Dermis microvascular lymphatic vessel endothelial cell (primary cell): Measurements from ENCODE around the gene CASKIN1. TPM values are rescaled to one million over a fixed set of nuclear protein-coding genes. Genes with fewer than 3 reads are reported as not detected.

Source experiments
- DNase-seq, 2 donors: peaks; one replicate each; pipeline versions ENCODE4 v3.0.0 to v3.0.0-alpha.2; 2010; ENCODE audit warnings: low read depth in 2 of 2
- total RNA-seq: library from RNA; depleted of rRNA; stranded (reverse); fragments of >200 nt; gene quantifications from 2 replicates; pipeline ENCODE4 v1.2.1, GENCODE V29; 2014

The CASKIN1 gene
- total RNA-seq, 1 donor from 2014 or later: under 0.01 TPM

DNA sequence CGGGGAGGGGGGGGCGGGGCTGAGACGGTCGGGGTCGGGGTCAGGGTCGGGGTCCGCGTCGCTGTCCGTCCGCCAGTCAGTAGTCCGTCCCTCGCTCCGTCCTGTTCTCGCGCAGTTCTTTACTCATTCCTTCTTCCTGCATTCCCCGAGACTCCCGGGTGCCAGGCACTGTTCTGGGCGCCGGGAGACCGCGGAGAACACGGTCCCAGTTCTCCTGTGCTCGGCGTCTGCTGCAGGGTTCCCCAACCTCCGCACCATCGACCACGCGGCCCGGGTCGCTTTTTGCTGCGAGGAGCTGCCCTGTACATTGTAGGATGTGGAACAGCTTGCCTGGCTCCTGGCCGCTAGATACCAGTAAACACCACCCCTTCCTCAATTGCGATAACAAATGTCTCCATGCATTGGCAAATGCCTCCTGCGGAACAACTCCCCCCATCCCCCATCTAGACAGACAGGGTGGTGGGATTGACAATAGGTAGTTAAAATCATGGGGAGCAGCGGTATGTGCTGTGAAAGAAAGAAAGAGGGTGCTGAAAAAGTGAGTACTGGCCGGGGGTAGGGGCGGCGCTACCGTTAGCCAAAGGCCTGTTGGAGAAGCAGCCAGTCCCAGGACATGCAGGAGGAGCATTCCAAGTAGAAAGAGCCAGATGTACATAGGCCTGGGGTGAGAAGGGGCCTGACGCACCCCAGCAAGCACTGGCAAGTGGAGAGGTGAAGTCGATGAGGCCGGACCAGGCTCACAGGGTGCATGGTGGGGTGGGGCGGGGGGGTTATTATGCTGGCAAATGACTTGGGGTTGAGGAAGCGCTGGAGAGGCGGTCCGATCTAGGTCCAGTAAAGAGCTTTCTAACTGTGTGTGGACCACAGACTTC, 40.2 kb downstream of the CASKIN1 start:
- DNase-seq: peak in 1 of 2 donors; percentile 55

DNA sequence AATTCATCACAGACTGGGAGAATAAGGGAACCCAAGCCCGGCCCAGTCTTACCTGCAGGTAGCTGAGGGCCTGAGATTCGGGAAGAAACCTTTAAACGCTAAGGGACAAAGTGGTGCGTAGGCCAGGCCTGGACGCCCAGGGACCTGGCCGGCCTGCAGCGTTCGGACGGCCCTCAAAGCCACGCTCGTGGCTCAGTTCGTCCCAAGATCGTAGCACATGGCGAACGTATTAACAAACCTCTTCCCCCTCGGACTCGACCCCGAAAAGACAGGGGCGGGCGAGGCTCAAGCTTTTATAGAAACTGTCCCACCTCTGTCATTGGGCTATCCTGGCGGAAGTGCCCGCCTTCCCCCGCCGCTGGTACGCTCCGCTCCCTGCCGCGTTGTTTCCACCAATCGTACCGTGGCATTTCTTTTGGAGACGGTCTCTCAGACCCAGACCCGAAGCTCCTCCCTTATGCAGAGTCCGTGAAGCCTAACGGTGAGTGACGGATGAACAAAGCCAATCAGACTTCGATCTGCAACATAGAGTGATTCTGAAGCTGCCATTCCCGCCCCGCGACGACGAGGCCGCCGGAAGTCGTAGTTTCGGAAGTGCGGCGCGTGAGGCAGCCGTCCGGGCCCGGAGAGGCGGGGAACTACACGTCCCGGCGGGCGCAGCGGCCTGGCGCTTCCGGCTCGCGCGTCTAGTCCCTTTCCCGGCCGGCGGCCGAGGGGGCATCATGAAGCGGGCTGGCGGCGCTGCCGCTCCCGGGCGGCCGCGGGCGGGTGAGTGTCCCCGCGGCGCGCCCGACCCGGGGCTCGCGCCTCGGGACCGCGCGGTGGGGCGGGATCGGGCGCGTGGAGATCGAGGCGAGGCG, 41.1 kb downstream of the CASKIN1 start, which contains the start of gene TRAF7:
Gene TRAF7, plus strand, starts transcription at position 692 of the 860 bp plus-strand sequence. CDS start 8,139 bp downstream, outside the sequence.
- peak; percentile 100 for DNase-seq

- peak in 1 of 2 donors; percentile 14 for DNase-seq
Measured at GRCh38 chr16:2154533-2155090, 41.8 kb downstream of the CASKIN1 start.

DNA sequence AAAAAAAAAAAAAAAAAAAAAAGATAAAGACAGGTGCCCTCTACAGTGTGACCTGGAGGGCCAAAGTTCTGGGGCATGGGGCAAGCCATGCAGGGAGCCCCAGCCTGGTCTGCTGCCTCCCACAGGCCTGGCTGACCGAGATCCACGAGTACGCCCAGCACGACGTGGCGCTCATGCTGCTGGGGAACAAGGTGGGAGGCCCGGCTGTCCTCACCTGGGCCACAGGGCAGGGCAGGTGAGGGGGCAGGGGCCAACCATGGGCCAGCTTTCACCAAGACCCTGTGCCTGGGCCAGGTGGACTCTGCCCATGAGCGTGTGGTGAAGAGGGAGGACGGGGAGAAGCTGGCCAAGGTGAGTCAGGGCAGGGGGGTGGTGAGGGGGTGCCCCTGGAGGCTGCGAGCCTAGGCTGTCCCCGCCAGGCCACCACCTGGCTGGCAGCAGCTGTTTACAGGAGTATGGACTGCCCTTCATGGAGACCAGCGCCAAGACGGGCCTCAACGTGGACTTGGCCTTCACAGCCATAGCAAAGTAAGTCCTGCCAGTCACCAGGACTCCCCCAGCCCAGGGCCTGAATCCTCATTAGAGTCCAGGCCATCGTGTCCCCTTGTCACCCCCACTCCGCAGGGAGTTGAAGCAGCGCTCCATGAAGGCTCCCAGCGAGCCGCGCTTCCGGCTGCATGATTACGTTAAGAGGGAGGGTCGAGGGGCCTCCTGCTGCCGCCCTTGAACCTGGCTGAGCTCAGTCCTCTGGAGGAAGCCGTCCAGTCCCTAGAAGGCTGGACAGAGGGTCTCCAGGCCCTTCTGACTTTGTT, 43.5 kb downstream of the CASKIN1 start:
- DNase-seq: no peak

DNA sequence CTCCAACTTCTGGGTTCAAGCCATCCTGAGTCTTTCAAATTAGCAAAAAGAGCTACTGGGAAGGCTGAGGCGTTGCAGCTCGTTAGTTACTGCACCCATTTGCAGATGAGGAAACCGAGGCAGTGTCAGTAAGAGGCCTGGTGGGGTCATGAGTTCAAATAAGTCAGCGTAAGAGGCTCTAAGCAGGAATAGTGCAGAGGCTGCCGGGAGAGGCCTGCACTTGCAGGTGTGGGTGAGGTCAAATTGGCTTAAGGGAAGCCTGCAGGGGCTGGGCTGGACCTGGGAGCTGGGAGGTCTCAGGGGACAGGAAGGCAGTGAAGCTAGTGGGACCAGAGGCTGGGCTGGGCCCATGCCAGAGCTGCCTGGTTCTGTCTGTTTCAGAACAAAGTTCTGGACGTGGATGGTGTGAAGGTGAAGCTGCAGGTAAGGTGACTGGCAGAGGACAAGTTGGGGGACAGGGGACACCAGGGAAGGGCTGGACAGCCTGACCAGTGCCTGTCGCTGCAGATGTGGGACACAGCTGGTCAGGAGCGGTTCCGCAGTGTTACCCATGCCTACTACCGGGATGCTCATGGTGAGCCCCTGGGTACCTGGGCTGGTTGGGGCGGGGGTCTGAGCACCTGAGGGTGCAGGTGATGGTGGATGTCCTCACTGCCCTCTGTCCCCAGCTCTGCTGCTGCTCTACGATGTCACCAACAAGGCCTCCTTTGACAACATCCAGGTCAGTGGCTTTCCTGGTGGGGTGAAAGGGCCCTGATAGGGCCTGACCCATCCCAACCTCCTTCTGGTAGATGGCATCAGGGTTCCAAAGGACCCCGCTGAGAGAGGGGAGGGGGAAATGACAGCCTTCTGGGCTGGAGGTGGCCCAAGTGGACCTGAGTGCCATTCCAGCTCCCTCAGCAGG, 45.0 kb downstream of the CASKIN1 start:
- DNase-seq: no peak

DNA sequence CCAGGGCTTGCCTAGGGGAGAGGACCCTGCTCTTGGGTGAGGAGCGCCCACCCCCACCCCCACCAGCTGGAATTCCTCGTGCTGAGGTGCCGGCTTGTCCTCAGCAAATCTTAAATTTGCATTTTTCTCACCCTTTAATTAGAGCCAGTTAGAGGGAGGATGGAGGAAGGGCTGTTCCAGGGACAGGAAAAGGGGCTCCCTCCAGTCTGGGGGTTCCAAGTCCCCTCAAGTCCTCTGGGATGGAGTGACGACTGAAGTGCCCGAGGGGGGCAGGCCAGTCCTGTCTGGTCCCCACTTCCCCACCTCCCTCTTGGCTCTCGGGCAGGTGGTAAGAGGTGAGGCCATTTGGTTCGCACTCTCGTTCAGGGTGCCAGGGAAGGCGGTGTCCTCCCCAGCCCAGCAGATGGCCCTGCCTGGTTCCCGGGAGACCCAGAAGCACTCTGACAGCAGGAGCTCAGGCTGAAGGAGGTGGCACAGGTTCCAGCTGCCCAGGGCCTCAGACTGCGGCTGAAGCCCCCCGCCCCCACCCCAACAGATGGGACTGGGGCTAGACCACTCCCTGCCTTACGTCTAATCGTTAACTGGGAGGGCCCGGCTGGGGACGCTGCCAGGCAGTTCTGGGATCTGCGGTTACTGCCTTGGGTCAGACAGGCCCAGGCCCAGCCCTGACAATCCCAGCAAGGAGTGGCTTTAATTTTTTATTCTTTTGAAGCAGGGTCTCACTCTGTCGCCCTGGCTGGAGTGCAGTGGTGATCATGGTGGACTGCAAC, 45.8 kb downstream of the CASKIN1 start:
- DNase-seq: no peak

- DNase-seq: no peak
Measured at GRCh38 chr16:2149630-2150417, 46.6 kb downstream of the CASKIN1 start.

GRCh38 chr16:2148714-2149629, 47.4 kb downstream of the CASKIN1 start:
- no peak for DNase-seq

DNA sequence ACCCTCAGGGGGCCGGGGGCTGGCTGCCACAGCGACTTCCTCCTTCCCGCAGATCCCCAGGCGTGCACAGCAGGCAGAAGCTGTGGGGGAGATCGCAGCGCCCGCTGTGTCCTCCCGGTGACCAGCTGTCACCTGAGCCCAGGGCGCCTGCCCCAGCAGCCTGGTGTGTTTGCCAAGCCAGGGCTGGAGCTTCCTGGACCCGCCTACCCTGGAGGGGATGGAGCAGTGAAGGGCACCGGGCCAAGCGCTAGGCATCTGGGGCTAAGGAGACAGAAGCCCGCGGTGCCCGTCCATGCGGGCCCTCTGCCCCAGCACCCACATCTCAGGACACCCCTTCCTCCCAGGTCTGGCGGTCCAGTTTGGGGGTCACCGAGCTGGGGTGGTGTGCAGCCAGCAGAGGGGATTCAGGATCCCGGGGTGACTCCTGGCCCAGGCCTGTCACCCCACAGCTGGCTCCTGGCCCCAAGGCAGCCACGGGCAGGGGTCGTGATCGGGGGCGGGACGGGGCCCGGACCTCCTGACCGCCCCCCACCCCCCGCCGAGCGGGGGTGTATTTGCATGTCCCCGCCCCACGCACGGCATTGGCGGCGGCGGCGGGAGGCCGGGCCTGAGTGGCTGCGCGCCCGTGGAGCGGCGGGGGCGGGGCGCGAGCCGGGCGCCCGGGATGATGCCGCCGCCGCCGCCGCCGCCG, 48.3 kb downstream of the CASKIN1 start, which contains the start of gene RAB26:
Gene RAB26, plus strand, starts transcription at position 645 of the 691 bp plus-strand sequence. CDS start 159 bp downstream, outside the sequence.
- DNase-seq: peak in 1 of 2 donors; percentile 69

DNA sequence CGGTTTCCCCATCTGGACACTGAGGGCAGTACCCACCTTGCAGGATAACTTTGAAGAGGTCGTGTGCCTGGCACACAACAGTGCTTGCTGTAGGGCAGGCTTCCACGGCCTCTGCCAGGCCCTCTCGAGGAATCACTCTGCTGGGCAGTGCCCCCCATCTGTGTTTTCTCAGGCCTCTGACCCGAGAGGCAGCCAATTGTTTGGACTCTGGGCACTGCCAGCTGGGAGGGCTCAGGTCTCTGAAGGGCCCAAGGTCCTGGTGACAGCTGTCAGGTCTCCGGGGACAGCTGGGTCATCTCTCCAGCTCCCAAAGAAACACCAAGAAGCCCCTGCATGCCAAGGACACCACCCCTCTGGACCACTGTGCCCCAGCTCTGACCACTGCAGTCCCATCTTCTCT, 49.0 kb downstream of the CASKIN1 start:
- no peak for DNase-seq

DNA sequence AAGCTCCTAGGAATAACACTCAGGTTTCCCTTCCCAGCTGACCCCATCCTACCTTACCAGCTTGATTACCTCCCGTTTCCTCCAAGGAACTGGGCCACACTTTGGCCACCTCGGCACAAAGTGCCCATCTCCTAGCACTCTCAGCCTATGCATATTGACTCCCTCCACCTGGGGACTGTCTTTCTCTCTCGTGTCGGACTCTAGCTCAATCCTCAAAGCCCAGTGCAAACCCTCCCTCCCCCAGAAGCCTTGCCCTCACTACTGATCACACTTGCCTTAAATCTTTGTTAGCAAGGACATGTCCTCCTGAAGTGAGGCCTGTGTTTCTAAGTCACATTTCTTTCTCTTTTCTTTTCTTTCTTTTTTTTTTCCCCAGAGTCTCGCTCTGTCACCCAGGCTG, 50.6 kb downstream of the CASKIN1 start:
- no peak for DNase-seq

DNA sequence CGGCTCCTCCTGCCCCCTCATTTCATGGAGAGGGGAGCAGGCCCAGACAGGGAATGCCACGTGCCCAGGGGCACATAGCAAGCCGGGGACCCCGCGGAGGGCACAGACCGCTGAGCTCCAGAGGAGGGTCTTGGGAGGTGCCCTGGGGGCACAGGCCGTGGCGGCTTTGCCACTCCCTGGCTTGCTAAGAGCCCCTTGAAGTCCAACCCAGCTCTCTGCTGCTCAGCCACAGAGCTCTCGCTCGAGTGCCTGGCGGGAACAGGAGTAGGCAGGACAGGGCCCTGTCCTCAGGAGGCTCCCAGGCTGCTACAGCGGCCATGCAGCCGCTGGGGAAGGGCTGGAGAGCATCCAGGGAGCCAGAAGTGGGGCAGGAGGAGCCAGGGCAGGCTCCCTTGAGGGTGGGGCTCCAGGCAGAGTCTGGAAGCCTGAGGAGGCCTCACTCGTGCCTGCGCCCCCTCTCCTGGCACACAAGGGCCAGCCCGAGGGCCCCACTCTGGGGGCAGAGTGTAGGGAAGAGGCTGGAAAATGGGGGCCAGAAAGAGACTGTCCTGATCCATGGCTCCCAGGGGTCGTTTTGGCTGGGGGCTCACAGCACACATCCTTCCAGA, 52.4 kb downstream of the CASKIN1 start:
- DNase-seq: no peak

DNA sequence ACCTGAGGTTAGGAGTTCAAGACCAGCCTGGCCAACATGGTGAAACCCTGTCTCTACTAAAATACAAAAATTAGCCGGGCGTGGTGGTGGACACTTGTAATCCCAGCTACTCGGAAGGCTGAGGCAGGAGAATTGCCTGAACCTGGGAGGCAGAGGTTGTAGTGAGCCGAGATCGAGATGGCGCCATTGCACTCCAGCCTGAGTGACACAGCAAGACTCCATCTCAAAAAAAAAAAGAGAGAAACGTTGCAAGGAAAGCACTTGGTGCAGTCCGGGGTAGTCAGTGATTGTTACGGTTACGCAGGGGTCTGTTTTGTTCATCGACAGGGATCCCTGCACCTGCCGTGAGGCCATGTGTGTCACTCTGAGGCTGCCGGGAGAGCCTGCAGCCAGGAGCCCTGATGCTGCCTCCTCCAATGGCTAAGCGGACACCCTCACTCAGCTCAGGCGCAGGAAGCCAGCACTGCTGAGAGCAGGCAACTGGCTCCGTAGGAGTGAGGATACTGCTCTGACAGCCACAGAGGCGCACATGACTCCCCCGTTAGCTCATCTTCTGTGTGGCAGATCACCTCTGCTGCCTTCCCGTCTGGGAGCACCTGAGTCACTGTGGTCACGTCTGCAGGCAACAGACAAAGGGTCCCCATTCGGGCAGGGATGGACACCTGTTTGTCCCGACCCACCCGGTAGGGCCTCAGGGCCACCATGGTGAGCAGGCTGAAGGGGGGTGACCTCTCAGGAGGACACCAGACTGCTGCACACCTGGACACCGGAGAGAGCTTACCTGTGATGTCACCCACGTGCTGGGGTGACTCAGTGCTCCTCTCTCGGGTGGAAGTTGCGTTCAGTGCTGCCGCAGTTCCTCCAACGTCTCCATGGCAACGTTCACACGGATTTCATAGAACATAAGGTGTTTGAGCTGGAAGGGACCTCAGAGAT, 53.2 kb downstream of the CASKIN1 start:
- no peak for DNase-seq

DNA sequence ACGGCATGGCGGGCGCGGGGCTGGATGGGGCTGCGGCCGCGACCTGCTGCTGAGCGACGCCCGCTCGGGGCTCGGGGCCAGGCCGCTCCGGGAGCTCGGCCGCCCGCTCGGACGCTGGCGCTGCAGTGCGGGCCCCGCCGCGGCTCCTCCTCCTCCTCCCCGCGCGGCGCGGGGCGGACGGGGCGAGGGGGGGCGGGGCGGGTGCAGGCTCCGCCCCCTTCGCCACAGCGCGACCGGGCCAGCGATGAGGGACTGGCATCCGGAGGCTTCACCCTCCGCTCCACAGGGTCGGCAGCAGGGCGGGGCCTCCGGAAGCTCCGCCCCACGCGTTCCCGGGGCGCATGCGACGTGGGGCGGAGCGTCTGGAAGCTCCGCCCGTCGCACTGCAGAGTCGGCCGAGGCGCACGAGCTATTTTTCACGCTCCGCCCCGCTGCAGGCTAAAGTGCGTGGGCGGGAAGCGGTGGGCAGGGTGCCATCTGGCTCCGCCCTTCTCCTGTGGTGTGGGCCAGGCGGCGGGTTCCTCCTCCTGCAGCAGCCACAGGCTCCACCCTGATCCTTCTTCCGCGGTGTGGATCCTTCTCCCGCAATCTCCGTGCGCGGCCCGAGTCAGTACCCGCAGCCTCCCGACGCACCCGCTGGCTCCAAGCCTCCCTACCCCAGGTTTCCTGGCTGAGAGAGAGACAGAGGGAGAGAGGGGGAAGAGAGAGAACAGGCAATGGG, 60.5 kb downstream of the CASKIN1 start, which contains the start of gene PKD1:
Gene PKD1, minus strand, starts transcription at position 129 of the 721 bp plus-strand sequence. CDS start 209 bp downstream, outside the sequence.
- DNase-seq: peak; percentile 85 to 95
